ENCODE results near the gene CAGE1. TPM values are rescaled to one million over a fixed set of nuclear protein-coding genes. Genes with fewer than 3 reads are reported as not detected.

The CAGE1 gene
- total and polyA plus RNA-seq, 10 of the 15 experiments (the other 5 are each of a cell fraction or from before 2014, with no cell fraction given), result 0.03 to 0.42 (median 0.08) TPM; not detected in 3

DNA sequence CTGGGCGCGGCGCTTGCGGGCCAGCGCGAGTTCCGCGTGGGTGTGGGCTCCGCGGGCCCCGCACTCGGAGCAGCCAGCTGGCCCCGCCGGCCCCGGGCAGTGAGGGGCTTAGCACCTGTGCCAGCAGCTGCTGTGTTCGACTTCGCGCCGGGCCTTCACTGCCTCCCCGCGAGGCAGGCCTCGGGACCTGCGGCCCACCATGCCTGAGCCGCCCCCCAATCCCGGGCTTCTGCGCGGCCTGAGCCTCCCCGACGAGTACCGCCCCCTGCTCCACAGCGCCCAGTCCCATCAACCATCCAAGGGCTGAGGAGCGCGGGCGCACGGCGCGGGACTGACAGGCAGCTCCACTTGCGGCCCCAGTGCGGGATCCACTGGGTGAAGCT lies 36.3 kb upstream of the CAGE1 start:
- TF ChIP-seq MTA2 (IDR thresholded peaks at IDR 0.05; ENCODE audit: low read depth) (no peak), BMI1 (IDR thresholded peaks at IDR 0.05; ENCODE audit: borderline replicate concordance) (no peak), KLF5 (IDR thresholded peaks at IDR 0.05; ENCODE audit: partially characterized antibody) (no peak), ZNF24 (IDR thresholded peaks at IDR 0.05) (no peak), SPI1 (IDR thresholded peaks at IDR 0.05; ENCODE audit: borderline replicate concordance, insufficient read depth, low read depth, low read length) (no peak), CREB1 (IDR thresholded peaks at IDR 0.05; ENCODE audit: low read depth) (no peak), KDM1A (IDR thresholded peaks at IDR 0.05; ENCODE audit: borderline replicate concordance) (no peak), BCL11A (IDR thresholded peaks at IDR 0.05; ENCODE audit: low read depth, low read length) (no peak), EZH2 (IDR thresholded peaks at IDR 0.05; ENCODE audit: borderline replicate concordance, control insufficient read depth, low read depth, low read length) (no peak), FOS (IDR thresholded peaks at IDR 0.05; ENCODE audit: borderline replicate concordance, extremely low read depth, insufficient read length) (no peak), WRNIP1 (IDR thresholded peaks at IDR 0.05; ENCODE audit: borderline replicate concordance, low read depth, low read length) (no peak), ZNF274 (IDR thresholded peaks at IDR 0.05; ENCODE audit: insufficient read depth, insufficient read length) (no peak), MXI1 (IDR thresholded peaks at IDR 0.05; ENCODE audit: low read depth, low read length) (no peak), RFX5 (IDR thresholded peaks at IDR 0.05; ENCODE audit: low read depth, low read length) (no peak)
- TF ChIP-seq, protein P1, sequence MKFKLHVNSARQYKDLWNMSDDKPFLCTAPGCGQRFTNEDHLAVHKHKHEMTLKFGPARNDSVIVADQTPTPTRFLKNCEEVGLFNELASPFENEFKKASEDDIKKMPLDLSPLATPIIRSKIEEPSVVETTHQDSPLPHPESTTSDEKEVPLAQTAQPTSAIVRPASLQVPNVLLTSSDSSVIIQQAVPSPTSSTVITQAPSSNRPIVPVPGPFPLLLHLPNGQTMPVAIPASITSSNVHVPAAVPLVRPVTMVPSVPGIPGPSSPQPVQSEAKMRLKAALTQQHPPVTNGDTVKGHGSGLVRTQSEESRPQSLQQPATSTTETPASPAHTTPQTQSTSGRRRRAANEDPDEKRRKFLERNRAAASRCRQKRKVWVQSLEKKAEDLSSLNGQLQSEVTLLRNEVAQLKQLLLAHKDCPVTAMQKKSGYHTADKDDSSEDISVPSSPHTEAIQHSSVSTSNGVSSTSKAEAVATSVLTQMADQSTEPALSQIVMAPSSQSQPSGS (IDR thresholded peaks at IDR 0.05; ENCODE audit: low read length), result no peak
- TF ChIP-seq, protein P2, sequence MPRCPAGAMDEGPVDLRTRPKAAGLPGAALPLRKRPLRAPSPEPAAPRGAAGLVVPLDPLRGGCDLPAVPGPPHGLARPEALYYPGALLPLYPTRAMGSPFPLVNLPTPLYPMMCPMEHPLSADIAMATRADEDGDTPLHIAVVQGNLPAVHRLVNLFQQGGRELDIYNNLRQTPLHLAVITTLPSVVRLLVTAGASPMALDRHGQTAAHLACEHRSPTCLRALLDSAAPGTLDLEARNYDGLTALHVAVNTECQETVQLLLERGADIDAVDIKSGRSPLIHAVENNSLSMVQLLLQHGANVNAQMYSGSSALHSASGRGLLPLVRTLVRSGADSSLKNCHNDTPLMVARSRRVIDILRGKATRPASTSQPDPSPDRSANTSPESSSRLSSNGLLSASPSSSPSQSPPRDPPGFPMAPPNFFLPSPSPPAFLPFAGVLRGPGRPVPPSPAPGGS (IDR thresholded peaks at IDR 0.05; ENCODE audit: borderline replicate concordance, insufficient read depth, low read depth, low read length, poor library complexity, severe bottlenecking), result no peak
- Histone ChIP-seq H3K27ac (ENCODE audit: control insufficient read depth, insufficient read depth) (no peak overlapping the region), H3K79me2 (ENCODE audit: control insufficient read depth, insufficient read depth, low read length) (no peaks in the 10 kb centered on the region), H4K20me1 (ENCODE audit: control insufficient read depth, insufficient read depth) (no peaks in the 10 kb centered on the region), H3K9ac (ENCODE audit: control insufficient read depth, insufficient read depth, low read length) (no peak overlapping the region), H2AFZ (ENCODE audit: control insufficient read depth, low read depth, low read length) (no peak overlapping the region), H3K4me2 (ENCODE audit: control insufficient read depth, insufficient read depth) (no peak overlapping the region), H3K9me3 (replicated peaks; ENCODE audit: control insufficient read depth, insufficient read depth, low read length) (no peaks in the 10 kb centered on the region), H3K27me3 (replicated peaks in 1 of 2; ENCODE audit: control insufficient read depth in 2 of 2, insufficient read depth in 2 of 2, low read length in 1 of 2) (no peaks in the 10 kb centered on the region), H3K4me3 (no peak overlapping the region), H3K36me3 (ENCODE audit: control insufficient read depth in 2 of 2, insufficient read depth in 2 of 2, low read length in 1 of 2) (no peaks in the 10 kb centered on the region), H3K4me1 (ENCODE audit: control insufficient read depth, insufficient read depth, low read length) (no peaks in the 10 kb centered on the region)
- intact Hi-C loops (cut with micrococcal nuclease; ENCODE audit: unreplicated experiment) (loop anchor here (10.0 kb wide), 1 partner anchor 189 kb away; no protein-coding TSS in a partner anchor), in situ Hi-C loops (cut with MboI) (no loop called here)
- SMC1A ChIA-PET (ENCODE audit: uncharacterized antibody, unreplicated experiment), result interaction anchor here (1.0 to 1.6 kb wide), 2 partner anchors 15 to 186 kb away, joined by 3 to 4 read pairs; no protein-coding TSS in a partner anchor
- 97% methylated on average over 39 of the region's 39 CpGs for WGBS (ENCODE audit: insufficient coverage, insufficient replicate concordance, low lambda C conversion rate, missing lambda C conversion rate)
- FAIRE-seq (no peak), ATAC-seq (no peak), DNase-seq (ENCODE audit: low read depth, low spot score) (no peak)
- RAD21 ChIA-PET (ENCODE audit: unreplicated experiment), result no interaction called here
- POLR2A ChIA-PET, result interaction anchor here (0.7 kb wide), 1 partner anchor 108 kb away, joined by 3 read pairs; no protein-coding TSS in a partner anchor
- BruUV-seq (replicated peaks), result no TSS peak
- CTCF ChIA-PET, result interaction anchor here (0.9 kb wide), 1 partner anchor 10 kb away, joined by 3 read pairs; no protein-coding TSS in a partner anchor

Data from GM12878 (cell line).